Measurements from ENCODE around the gene LILRB5.
"Not testable (repeated sequence)": the region's sequence is repeated elsewhere in the genome, so short reads cannot be mapped to it uniquely, and the experiment has no call there.

Gene LILRB5

GRCh38 chr19:54257116-54257480 lies at the start of gene LILRB5:
LILRB5 (minus strand) TSS chr19:54257273; CDS start chr19:54257193, 80 bp downstream.
- no peak for DNase-seq (ENCODE audit: low read depth)
- no peak within 1 kb of the TSS for H3K4me3 ChIP-seq (ENCODE audit: low read depth, low read length)

GRCh38 chr19:54305141-54305540 lies 48.1 kb upstream of the LILRB5 start:
- DNase-seq (ENCODE audit: low read depth): no peak
- H3K4me3 ChIP-seq (ENCODE audit: low read depth, low read length): no peak overlapping the region

GRCh38 chr19:54302257-54302656 lies 45.2 kb upstream of the LILRB5 start:
- no peak for DNase-seq (ENCODE audit: low read depth)
- no peak overlapping the region for H3K4me3 ChIP-seq (ENCODE audit: low read depth, low read length)

GRCh38 chr19:54299515-54299914 lies 42.4 kb upstream of the LILRB5 start:
- DNase-seq (ENCODE audit: low read depth): no peak
- no peak overlapping the region for H3K4me3 ChIP-seq (ENCODE audit: low read depth, low read length)

GRCh38 chr19:54299126-54299498 lies 42.0 kb upstream of the LILRB5 start:
- no peak for DNase-seq (ENCODE audit: low read depth)
- H3K4me3 ChIP-seq (ENCODE audit: low read depth, low read length): no peak overlapping the region

GRCh38 chr19:54298357-54299125 lies 41.5 kb upstream of the LILRB5 start:
- no peak for DNase-seq (ENCODE audit: low read depth)
- H3K4me3 ChIP-seq (ENCODE audit: low read depth, low read length): no peak overlapping the region

GRCh38 chr19:54297759-54298305 lies 40.8 kb upstream of the LILRB5 start:
- DNase-seq (ENCODE audit: low read depth): no peak
- no peak overlapping the region for H3K4me3 ChIP-seq (ENCODE audit: low read depth, low read length)

- H3K4me3 ChIP-seq (ENCODE audit: low read depth, low read length): no peak overlapping the region
- no peak for DNase-seq (ENCODE audit: low read depth)
Measured at GRCh38 chr19:54294539-54294938, 37.5 kb upstream of the LILRB5 start.

- not testable (repeated sequence) for H3K4me3 ChIP-seq (ENCODE audit: low read depth, low read length); DNase-seq (ENCODE audit: low read depth)
Measured at GRCh38 chr19:54289160-54289559, 32.1 kb upstream of the LILRB5 start.

- H3K4me3 ChIP-seq (ENCODE audit: low read depth, low read length): no peak overlapping the region
- no peak for DNase-seq (ENCODE audit: low read depth)
Measured at GRCh38 chr19:54287456-54287855, 30.4 kb upstream of the LILRB5 start.

- H3K4me3 ChIP-seq (ENCODE audit: low read depth, low read length); DNase-seq (ENCODE audit: low read depth): not testable (repeated sequence)
Measured at GRCh38 chr19:54286283-54286682, 29.2 kb upstream of the LILRB5 start.

GRCh38 chr19:54285427-54286056 lies 28.5 kb upstream of the LILRB5 start:
- not testable (repeated sequence) for H3K4me3 ChIP-seq (ENCODE audit: low read depth, low read length); DNase-seq (ENCODE audit: low read depth)

GRCh38 chr19:54282686-54283470 lies 25.8 kb upstream of the LILRB5 start:
- no peak for DNase-seq (ENCODE audit: low read depth)

GRCh38 chr19:54281729-54282075 lies 24.6 kb upstream of the LILRB5 start:
- not testable (repeated sequence) for DNase-seq (ENCODE audit: low read depth); H3K4me3 ChIP-seq (ENCODE audit: low read depth, low read length)

More at GRCh38 chr19:54282686-54283470, 25.8 kb upstream of the LILRB5 start:
- no peak overlapping the region for H3K4me3 ChIP-seq (ENCODE audit: low read depth, low read length)

- no peak for DNase-seq (ENCODE audit: low read depth)
- H3K4me3 ChIP-seq (ENCODE audit: low read depth, low read length): no peak within 1 kb of the TSS
Measured at GRCh38 chr19:54281007-54281728, 24.1 kb upstream of the LILRB5 start, which contains the start of gene LILRB2. LILRB2 (minus strand) TSS chr19:54281110; CDS start chr19:54280496, 614 bp downstream.

GRCh38 chr19:54280441-54280840 lies 23.4 kb upstream of the LILRB5 start:
- not testable (repeated sequence) for DNase-seq (ENCODE audit: low read depth); H3K4me3 ChIP-seq (ENCODE audit: low read depth, low read length)

- H3K4me3 ChIP-seq (ENCODE audit: low read depth, low read length); DNase-seq (ENCODE audit: low read depth): not testable (repeated sequence)
Measured at GRCh38 chr19:54280025-54280424, 23.0 kb upstream of the LILRB5 start.

- H3K4me3 ChIP-seq (ENCODE audit: low read depth, low read length): no peak overlapping the region
- no peak for DNase-seq (ENCODE audit: low read depth)
Measured at GRCh38 chr19:54279406-54279962, 22.4 kb upstream of the LILRB5 start.

GRCh38 chr19:54278571-54279195 lies 21.6 kb upstream of the LILRB5 start:
- H3K4me3 ChIP-seq (ENCODE audit: low read depth, low read length); DNase-seq (ENCODE audit: low read depth): not testable (repeated sequence)

Measured in skeletal muscle cell (primary cell).